Stimulated activated naive CD4-positive, alpha-beta T cell treated with Interleukin-2 at 50 U/mL for 16 hours (primary cell): ENCODE data around the gene PGAP3.

Source experiments
- DNase-seq: peaks from one replicate; lab custom pipeline; 2025; lab: John Stamatoyannopoulos, UW

PGAP3 gene

DNA sequence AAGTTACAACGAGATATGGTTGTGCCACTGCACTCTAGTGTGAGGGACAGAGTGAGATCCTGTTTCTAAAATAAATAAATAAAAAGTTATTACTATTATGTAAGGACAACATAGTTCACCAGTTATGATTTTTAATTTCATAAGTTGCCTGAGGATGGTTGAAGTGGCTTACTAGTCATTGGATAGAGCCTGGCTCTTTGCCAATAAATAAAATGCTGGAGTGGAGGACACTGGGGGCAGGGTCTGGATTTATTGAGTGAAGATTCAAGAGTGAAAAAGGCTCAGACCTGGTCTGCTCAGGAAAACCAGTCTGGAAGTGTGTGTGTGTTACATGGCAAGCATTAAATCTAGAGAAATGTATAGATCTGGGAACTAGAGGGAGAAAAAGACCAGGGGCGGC is 48.8 kb downstream of the PGAP3 start:
- DNase-seq: no peak

DNA sequence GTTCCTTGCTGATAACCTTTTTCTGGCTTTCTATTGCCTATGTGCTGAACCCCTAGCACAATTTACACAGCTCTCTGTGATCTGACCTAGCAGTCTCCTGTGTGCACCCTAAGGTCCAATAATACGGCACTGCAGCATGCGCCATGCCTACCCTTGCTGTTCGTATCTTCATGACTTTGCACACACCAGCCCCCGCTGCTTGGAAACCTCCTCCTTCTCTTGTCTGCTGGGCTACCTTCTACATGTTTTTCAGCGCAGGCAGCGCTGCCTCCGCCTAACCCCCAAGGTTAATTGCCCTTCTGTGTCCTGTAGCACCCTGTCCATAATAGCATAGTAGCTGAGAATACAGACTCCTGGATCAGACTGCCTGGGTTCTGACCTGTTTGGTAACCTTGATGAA is 49.5 kb downstream of the PGAP3 start:
- DNase-seq: no peak

DNA sequence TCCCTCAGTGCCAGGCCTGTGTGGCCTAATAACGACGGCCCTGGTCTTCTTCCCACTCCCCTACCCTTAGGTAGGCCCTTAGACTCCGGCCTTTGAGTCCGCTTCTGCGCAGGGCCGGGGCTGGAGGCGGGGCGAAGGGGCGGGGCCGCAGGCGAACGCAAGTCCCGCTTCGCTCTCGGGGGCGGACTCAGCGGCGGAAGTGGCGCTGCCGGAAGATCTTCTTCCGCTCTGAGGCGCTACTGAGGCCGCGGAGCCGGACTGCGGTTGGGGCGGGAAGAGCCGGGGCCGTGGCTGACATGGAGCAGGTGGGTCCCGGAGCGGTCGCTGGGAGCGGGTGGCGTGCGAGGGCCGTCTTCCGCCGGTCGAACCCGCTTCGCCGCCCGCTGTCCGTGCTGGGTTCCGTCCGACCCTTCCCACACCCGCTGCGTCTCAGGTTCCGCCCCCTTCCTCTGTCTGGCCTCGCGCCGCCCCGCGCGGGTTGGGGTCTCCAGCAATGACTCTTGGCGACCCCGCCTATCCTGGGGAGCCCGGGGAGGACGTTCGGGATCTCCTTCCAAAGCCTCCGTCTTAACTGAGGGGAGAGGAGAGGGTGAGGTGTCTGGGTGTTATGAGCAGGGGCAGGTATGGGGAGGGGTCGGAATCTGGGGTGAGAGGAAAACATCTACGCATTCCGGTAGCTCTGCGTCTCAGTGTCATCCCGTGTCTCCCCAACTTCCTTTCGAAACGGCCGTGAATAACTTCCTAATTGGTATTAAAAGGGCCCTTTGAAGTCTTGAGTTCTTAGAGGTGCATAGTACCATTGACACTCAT is 50.7 kb downstream of the PGAP3 start, which contains the start of gene STARD3:
Gene STARD3, plus strand, starts transcription at position 218 of the 810 bp plus-strand sequence. CDS start 16,388 bp downstream, outside the sequence.
- DNase-seq: peak; percentile 90

DNA sequence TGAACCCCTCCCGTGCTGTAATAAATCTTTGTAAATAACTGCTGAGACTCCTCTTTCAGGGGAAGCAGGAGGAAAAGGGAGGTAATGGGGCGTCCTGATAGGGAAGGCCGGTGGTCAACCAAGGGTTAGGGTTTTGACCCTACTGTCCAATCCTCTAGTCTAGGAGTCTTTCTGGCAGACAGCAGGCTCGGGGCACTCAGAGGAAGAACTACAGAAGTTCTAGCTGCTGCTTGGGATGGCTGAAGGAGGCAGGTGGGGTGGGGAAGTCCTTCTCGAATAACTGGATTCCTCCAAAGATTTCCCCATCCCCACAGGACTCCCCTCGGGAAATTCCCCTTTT is 51.3 kb downstream of the PGAP3 start:
- DNase-seq: no peak

DNA sequence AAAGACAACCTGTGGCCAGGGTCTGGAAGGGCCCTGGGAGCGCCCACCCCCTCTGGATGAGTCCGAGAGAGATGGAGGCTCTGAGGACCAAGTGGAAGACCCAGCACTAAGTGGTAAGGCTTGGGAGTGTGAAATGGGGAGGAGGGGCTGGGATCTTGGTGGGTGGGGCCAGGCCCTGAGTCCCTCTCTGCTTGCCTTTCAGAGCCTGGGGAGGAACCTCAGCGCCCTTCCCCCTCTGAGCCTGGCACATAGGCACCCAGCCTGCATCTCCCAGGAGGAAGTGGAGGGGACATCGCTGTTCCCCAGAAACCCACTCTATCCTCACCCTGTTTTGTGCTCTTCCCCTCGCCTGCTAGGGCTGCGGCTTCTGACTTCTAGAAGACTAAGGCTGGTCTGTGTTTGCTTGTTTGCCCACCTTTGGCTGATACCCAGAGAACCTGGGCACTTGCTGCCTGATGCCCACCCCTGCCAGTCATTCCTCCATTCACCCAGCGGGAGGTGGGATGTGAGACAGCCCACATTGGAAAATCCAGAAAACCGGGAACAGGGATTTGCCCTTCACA is 52.2 kb downstream of the PGAP3 start:
- DNase-seq: no peak

DNA sequence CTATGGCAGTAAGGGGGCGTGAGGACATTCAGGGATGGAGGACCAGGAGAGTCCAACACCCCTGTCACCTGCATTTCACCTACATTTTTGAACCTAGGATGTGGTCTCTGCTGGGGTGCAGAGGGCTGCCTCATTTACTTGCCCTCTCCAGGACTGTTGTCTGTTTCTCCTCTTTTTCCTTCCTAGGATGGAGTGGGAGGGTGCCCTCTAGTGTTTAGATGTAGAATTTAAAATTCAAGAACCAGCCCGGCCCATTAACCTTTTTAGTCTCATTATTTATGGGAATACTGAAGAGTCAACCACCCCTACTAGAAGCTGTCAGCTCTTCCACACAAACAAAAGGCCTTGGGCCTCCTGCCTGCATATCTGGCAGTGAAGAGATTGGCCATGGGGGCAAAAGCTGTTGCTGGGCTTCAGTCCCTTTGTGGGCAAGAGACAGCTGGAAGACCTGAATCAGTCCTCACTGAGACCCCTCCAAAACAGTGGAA is 53.4 kb downstream of the PGAP3 start:
- DNase-seq: no peak

DNA sequence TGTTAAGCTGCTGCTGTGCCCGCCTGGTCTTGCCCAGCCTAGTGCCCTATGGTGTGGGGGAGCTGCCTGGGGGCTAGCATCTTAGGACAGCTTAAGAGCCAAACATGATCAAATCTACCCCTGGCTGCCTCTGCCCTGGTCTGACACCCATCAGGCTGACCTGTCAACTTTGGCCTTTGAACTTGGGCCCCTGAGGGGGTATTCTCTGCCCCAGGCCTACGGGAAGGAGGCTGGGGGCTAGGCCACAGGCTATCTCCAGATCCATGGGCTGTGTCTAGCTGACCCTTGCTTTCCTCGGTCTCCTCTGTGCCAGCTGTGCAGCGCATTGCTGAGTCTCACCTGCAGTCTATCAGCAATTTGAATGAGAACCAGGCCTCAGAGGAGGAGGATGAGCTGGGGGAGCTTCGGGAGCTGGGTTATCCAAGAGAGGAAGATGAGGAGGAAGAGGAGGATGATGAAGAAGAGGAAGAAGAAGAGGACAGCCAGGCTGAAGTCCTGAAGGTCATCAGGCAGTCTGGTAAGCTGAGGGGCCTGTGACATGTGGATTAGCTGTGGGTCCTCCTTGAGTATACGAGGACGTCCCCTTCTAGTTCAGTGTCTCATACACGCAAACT is 54.2 kb downstream of the PGAP3 start:
- no peak for DNase-seq

DNA sequence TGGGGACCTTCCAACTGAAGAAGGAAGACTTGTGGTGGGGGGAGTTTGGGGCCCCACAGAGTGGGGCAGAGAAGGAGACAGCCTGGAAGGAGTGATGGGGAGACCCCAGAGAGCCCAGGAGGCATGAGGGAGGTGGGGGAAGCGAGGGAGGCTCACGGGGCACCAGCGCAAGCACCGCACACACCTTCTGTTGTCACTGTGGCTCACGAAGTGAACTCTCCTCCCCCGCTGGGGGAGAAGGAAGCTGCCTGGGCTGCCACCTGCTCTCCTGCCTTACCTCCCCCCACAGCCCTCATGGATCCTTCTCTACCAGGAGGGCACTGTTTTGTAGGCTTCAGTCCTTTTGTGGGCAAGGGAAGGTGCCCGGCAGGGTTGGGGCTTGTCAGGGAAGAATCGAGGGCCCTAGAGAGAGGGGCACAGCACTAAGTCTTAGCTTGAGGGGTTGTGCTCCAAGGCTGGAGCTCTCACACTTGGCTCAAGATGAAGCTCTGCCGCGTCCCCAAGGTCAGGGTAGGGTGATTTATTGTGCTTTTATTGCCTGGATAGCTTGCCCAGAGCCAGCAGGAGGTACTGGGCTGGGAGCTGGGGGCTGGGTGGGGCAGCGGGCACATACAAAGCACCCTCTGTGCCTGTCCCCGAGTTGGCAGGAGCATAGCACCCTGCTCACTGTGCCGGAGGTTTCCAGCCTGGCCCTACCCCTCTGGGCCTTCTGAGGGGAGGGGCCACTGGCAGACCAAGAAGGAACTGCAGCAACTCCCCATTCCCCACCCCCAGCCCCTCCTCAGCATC is 55.5 kb downstream of the PGAP3 start:
- DNase-seq: no peak

DNA sequence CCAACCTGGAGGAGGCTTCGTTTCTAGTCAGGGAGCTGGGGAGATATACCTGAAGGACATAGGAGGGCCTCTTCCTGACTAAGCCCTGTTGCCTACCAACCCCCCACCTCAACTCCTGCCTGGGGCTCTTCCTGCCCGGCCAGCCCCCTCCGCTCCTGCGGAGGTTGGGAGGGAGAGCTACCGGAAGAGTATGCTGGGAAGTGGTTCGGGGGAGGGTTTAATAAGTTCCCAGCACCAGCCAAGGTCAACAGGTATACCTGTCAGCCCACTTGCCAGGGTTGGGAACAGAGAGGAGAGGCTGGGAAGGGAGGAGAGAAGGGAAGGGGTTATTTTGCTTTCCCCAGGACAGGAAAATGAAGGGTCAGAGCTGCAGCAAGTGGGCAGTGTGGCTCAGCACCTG is 56.5 kb downstream of the PGAP3 start:
- DNase-seq: no peak

DNA sequence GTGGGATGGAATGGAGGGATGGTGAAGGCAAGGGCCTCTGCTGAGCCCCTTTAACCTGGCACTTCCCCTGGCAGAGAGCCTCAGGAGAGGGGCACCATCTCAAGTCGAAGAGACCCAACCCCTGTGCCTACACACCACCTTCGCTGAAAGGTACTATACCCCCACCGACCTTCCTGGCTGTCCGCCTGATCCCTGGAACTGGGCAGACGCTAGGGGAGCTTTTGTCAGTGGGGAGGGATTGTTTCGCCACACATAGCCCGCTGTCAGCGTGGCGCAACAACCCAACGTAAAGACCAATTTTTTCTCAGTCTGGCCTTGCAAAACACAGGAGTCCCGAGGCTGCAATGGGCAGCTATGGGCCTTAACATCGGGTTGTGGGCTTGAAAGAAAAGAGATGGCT is 58.0 kb downstream of the PGAP3 start:
- no peak for DNase-seq

DNA sequence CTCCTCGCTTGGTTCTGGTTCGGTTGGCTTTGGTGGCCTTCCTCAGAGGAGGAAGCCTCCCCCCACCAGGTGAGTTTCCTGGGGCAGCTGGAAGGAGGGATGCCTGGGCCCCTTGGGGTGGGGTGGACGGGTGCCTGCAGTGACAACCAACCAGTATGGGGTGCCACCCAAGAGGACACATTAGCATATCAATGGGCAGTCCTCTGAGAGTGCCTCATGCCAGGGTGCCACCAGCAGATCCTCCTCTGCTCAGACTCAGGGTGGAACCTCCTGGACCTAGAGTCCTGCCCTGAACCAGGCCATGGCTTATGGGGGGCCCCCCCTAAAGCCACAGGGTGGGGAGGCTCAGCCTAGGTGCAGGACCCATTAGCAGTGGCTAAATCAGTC is 58.4 kb downstream of the PGAP3 start:
- DNase-seq: no peak

DNA sequence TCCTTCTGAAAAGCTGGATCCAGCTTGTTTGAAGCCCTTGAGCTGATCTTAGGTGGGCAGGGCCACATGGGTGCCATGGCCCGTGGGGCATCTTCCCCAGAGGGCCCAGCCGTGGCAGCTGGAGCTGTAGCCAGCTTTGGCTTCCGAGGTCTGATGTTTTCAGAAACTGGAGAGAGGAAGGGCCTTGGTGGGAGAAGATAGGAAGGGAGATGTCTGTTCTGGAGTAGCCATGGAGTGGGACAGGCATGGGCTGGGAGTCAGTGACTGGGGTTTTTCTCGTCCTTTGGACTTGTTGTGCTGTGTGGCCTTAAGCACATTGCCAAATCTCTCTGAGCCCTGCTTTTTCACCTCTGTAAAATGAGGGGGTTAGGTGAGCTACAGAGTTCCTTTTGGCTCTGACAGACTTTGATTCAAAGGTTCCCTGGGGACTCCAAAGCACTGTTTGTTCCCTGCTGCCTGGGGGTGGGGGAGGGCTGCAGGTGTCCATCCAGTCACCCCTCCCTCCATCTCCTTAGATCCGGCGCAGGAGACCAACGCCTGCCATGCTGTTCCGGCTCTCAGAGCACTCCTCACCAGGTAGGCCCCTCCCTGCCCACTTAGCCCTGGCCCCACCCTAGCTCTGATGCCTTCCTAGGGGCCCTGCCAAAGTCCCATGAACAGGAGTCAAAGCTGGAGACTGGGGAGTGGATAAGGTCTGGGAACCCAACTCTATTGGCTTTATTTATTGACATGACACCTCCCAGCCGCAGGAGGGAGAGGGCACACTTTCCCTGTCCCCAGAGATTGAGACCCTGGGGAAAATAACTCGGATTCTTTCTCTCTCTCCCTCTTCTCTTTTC is 59.0 kb downstream of the PGAP3 start:
- DNase-seq: no peak

DNA sequence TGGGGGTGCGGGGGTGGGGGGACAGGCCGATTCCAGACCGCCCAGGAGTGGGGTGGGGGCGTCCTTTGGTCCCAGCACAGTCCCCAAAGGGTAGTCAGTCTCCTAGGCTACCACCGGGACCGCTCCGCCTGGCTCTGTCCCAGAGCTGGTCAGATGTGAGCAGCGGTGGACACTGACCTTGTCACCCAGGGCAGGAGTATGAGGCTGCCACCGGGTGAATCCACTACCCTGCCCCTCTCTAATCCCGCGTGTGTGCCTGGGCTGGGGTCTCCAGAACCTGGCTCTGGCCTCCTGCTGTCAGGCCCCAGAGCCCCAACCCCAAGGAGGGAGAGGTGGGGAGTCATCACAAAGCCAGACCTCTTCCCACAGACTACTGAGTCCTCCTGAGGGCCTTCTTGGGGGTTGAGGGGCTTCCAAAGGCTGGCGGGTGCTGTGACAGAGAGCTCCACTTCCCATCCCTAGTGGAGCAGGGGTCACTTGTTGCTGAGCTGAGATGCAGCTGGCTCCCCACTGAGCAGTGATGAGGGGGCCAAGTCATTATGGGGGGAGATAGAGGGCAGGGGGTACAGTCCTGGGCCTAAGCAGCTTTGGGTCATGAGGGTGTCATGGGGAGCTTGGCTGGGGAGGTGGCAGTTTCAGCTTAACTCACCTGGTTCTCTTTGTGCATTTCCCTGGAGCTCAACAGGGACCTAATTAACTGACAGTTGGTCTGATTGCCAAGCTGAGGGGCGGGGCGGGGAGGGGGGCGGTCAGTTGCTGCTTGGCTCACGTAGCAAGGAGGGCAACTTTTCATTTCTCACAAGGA is 59.9 kb downstream of the PGAP3 start:
- DNase-seq: no peak

DNA sequence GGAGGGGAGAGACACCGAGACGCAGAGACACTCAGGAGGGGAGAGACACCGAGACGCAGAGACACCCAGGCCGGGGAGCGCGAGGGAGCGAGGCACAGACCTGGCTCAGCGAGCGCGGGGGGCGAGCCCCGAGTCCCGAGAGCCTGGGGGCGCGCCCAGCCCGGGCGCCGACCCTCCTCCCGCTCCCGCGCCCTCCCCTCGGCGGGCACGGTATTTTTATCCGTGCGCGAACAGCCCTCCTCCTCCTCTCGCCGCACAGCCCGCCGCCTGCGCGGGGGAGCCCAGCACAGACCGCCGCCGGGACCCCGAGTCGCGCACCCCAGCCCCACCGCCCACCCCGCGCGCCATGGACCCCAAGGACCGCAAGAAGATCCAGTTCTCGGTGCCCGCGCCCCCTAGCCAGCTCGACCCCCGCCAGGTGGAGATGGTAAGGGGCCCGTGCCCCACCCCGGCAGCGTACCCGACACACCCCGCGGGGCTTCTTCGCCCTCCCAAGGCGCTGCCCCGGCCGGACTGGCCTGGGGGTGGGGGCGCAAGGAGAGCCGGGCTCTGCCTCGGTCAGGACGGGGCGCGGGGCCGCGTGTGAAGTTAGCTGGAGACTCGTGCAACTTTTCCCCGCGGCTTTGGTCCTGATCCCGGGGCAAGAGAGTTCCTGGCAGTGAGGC is 60.7 kb downstream of the PGAP3 start:
- no peak for DNase-seq

DNA sequence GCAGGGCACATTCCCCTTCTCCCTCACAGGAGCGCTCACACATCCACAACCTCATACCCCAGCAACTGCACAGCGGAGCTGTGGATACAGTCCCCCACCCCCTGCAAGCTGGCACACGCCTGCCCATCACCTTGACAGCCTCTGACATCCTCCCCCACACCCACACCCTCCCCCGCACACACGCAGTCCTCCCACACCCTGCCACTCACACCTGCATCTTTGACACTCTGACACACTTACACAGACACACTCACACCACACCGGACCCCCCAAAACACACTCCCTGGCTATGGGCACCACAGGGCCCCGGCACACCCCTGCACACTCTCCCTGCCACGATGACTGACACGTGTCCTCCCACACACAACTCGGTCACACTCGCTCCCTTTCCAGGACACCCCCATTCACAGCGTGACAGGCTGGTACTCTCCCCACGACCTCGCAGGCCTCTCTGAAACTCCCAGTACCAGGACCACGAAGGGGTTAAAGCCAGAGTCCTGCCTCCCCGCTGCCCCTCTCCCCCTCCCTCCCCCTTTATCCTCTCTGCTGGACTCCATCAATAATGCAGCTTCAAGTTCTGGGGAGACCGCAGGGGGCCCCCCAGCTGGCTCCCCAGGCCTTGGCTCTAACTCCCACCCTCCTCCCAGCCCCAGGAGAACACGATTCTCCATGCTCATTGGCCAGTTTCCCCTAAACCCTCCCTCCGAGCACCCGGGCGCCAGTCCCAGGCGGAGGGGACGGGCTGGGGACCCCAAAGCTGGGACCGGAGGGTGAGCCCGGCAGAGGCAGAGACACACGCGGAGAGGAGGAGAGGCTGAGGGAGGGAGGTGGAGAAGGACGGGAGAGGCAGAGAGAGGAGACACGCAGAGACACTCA is 61.4 kb downstream of the PGAP3 start, which contains the start of gene PPP1R1B:
Gene PPP1R1B, plus strand, starts transcription at position 782 of the 876 bp plus-strand sequence. CDS start 441 bp downstream, outside the sequence.
- no peak for DNase-seq

DNA sequence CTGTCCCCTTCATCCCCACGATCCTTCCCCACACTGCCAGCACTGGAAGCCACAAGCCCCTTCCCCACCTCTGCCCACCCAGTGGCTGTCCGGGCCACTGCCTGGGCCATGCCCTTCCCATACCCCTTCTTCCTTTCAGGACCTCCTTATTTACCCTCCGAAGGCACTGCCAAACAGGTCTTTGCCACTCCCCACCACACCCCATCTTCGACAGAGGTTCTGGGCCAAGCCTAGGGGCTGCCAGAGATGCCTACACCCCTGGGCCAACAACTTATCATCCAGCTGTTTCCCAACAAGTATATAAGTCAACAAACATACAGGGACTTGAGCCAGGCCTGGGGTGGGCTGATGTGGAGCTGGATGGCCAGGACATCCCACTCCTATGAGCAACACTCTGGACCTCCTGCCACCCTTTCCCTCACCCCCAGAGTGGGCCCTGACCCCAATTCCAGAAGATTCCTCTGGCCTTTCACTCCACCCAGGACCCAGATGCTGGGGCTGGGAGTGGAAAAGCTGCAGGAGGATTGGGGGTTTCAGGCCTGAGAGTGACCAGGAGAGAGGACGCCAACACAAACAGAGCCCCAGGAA is 62.6 kb downstream of the PGAP3 start:
- DNase-seq: no peak

DNA sequence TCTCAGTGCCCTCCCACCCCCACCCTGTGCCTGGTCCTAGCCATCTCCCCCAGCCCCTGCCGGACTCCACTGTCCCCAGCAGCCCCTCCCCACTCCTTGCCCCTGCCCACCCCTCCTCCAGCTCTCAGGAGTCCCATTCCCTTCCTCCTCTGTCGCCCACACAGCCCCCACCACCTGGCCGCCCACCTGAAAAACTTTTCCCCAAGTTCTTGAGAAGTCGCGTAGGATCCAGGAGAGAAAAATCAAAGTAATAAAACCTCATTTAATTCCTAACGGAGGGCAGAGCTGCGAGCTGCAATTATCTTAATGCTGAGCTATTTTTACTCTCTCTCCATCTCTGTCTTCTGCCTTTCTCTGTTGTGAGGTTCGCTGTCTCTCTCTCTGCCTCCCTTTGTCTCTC is 63.5 kb downstream of the PGAP3 start:
- DNase-seq: no peak

DNA sequence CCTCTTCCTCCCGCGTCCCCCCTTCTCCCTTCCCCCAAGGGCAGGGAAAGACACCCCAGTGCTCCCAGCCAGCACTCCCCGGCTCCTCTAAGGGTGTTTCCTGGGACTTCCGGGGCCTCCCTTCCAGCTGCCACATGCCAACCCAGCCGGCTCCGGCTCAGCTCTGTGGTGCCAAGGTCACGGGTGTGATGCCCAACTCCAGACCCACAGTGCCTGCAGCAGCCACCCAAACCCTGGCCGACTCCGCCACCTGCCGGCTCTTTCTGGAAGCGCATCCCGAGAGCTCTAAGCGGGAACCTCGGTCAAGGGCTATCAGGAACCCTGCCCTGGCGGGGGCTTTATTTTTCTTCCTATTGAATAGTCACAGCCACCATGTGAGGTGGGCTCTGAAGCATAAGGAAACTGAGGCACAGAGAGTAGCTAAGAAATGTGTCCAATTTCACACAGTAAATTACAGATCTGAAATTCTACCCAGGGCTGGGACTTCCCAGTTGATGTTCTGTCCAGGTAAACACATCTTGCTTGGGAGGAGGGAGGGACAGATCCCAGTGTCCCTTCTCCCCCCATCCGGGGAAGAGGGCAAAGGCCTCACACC is 64.4 kb downstream of the PGAP3 start:
- peak; percentile 82 for DNase-seq
